Muscle layer of duodenum (tissue), 2 donors: Measurements from ENCODE around the gene TSPAN14.

Source experiments
- H3K27ac ChIP-seq: one replicate; pipeline ENCODE4 v1.7.0; 2013; ENCODE audit warnings: mild to moderate bottlenecking, low read length
- H3K27me3 ChIP-seq: one replicate; pipeline ENCODE4 v1.7.0; 2013; ENCODE audit warnings: low read depth, mild to moderate bottlenecking, control low read depth, low read length
- H3K36me3 ChIP-seq, 2 donors: one replicate each; pipeline ENCODE4 v1.7.0; 2013; ENCODE audit warnings: low read length in 2 of 2, control low read depth in 1 of 2, mild to moderate bottlenecking in 1 of 2; ENCODE audit not compliant: insufficient read depth in 2 of 2, control insufficient read depth in 1 of 2
- H3K4me1 ChIP-seq, 2 donors: one replicate each; pipeline ENCODE4 v1.7.0; 2013; ENCODE audit warnings: low read length in 2 of 2, mild to moderate bottlenecking in 2 of 2, control low read depth in 1 of 2, moderate library complexity in 1 of 2; ENCODE audit not compliant: insufficient read depth in 2 of 2, control insufficient read depth in 1 of 2
- H3K4me3 ChIP-seq, 2 donors: one replicate each; pipeline ENCODE4 v1.7.0; 2013; ENCODE audit warnings: low read length in 2 of 2, low read depth in 1 of 2, mild to moderate bottlenecking in 1 of 2
- H3K9me3 ChIP-seq, 2 donors: one replicate each; pipeline ENCODE4 v1.7.0; 2013; ENCODE audit warnings: low read length in 2 of 2, control low read depth in 1 of 2, mild to moderate bottlenecking in 1 of 2; ENCODE audit not compliant: control insufficient read depth in 1 of 2
- donor health status: healthy.

Gene TSPAN14

DNA sequence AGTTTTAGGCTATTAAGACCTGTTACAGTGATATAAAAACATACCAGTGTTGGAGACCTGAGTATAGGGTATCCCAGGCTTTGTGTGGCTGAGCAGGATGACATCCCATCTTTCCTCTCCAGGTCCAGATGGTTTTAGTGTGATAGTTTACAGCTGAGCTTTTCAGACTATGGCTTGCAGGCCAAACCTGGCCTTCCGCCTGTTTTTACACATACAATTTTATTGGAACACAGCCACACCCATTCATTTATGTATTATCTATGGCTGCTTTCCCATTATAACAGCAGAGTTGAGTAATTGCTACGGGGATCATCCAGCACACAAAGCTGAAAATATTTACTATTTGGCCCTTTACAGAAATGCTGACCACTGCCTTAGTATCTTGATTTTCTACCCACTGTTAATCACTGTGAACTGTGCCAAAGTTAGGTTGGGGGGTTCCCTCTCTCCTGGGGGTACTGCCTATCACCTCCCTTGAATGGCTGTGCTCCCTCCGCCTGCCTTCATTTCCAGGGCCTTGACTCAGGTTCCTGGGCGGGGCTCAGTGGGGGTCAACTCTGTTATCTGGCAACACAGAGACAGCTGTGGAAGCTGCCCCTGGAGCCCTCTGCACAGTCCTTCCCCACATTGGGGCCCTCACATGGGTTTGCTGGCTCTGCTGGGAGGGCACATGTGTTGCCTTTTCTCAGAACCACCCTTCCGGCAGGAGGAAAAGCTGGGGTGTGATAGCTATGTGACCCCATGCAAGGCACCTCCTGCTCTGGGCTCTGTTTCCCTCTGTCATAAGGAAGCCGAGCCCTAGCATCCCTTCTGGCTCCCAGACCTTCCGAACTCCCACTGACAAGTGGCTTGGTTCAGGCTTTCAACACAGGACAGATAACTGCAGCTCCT, 43.3 kb downstream of the TSPAN14 start:
- Histone ChIP-seq H3K4me3 (peak overlapping the region in 1 of 2 donors; percentile 3), H3K36me3 (no peaks in the 10 kb centered on the region), H3K27me3 (no peaks in the 10 kb centered on the region), H3K4me1 (peaks cover 59 to 63% of the 10 kb centered on the region in 2 donors), H3K27ac (peak overlapping the region; percentile 91), H3K9me3 (no peaks in the 10 kb centered on the region)

DNA sequence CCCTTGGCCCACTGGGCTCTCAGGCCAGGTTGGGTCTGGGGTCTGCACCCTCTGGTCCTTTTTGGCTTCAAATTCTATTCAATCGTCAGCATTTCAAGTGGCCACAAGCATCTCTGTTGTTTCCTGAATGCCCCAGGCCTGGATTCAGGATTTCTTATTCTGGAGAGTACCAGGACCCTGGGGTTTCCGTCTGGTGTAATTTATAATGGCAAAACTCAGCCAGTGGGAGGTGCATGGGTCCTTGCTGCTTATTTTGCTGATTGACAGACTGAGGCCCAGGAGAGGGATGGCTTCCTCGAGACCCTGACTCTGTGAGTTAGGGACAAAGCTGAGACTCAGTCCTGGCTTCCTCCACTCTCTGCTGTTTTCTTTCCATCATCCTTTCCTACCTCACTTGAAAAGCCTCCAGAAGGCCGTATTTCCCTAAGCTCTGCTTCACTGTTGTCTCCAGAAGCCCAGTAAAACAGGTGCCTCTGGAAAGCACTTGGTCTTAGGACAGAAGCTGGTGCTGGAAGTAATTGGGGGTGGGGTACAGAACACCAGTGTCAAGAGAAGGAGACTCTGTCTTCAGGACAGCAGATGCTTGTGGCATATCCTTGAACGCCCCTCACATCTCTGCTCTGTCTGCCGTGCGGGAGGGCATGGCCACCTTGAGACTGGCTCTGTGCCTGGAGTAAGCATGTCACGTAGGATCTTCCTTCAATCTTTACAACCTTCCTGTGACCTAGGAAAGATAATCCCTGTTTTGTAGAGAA, 44.1 kb downstream of the TSPAN14 start:
- H3K36me3 ChIP-seq = no peaks in the 10 kb centered on the region
- no peaks in the 10 kb centered on the region for H3K27me3 ChIP-seq
- peaks cover 66 to 68% of the 10 kb centered on the region in 2 donors for H3K4me1 ChIP-seq
- H3K4me3 ChIP-seq = peak overlapping the region in 1 of 2 donors; percentile 3
- no peaks in the 10 kb centered on the region for H3K9me3 ChIP-seq
- peak overlapping the region; percentile 91 for H3K27ac ChIP-seq

DNA sequence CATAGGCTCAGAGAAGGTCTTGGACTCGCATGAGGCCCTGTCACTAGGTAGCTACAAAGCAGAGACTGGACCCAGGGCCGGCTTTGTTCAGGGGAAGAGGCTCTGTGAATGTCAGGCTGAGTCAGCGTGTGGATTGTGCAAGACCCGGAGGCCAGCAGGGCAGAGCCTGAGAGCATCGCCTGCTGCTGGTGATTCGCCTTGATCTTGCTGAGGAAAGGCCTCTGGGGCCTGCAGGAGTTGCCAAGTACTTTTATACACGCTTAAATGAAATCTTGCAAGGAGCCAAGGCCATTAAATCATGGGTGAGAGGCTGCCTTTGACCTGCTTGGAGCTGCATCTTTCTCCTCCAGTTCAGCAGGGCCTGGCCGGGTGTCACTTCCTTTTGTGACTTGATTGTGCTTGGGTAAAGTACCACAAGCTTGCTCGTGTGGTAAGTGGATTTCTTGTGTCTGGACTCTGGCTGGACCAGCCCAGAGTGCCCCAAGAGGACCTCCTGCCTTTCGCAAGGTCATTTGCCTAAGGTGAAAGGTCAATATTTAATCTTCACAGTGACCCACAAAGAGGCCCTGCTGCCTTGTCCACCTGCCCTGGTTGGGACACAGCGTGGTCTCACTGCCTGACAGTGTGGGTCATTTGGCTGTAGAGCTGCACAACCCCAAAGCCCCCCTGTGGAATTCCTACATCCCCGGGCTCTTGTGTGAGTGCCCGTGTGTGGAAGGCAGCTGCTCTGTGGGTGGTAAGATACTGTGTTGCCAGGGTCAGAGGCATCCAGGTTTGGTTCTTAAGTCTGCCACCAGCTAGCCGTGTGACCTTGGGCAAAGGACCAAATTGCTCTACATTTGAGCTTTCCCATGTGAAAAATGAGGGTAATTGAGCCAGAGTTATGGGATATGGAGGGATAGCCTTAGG, 45.0 kb downstream of the TSPAN14 start:
- Histone ChIP-seq H3K27me3 (no peaks in the 10 kb centered on the region), H3K36me3 (no peaks in the 10 kb centered on the region), H3K4me3 (peak overlapping the region in 1 of 2 donors; percentile 3), H3K27ac (peak overlapping the region; percentile 91), H3K9me3 (no peaks in the 10 kb centered on the region), H3K4me1 (peaks cover 66 to 68% of the 10 kb centered on the region in 2 donors)

DNA sequence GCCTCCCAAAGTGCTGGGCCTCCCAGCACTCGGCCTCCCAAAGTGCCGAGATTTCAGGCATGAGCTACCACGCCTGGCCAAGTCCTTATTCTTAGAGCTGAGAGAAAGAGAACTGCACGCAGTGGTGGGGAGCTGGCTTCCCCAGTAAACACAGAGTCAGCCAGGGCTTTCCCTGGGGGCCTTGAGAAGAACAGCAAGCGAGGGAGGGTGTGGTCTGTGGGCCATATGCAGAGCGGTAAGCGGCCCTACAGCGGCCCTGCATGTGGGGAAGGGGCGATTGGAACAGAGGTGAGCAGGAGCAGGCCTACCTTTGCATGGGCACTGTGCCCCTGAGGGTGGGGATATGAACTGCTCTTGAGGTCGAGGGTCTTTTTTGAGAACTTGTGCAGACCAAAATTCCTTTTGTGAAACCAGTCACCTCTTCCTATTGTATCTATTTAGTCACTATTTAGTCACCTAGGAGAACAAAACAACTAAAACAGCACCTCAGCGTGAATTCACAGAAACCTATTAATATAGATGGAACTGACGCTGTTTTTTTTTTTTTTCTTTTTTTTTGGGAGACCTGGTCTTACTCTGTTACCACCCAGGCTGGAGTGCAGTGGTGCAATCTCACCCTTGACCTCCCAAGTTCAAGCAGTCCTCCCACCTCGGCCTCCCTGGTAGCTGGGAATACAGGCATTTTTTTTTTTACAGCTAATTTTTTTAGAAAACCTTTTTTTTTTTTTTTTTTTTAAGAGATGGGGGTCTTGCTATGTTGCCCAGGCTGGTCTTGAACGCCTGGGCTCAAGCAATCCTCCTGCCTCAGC, 46.7 kb downstream of the TSPAN14 start:
- Histone ChIP-seq H3K9me3 (no peaks in the 10 kb centered on the region), H3K27ac (no peak overlapping the region), H3K27me3 (no peaks in the 10 kb centered on the region), H3K4me1 (peaks cover 72 to 76% of the 10 kb centered on the region in 2 donors), H3K4me3 (no peak overlapping the region), H3K36me3 (no peaks in the 10 kb centered on the region)

DNA sequence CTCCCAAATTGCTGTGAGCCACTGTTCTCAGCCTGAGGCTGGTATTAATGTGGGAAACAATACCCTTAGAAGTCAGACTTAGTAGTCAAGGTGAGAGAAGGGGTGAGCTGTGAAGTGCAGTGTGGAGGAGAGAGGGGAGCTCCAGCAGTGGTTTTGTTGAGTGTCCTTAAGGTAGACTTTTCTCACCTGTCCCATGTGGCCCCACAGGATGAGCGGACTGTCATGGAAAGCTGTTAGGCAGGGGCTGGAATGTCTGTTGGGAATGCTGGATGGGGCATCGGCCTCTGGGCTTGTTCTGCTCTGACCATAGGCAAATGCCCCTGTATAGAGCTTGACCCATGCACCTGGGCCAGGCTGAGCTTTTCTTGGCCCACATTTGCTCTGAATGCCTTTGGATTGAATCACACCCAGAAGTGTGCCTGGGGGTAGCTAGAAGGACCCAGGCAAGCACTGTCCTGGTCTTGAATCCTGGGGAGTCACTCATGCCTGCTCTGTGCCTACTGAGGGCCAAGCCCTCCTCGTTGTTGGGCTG, 47.3 kb downstream of the TSPAN14 start:
- peaks cover 72 to 82% of the 10 kb centered on the region in 2 donors for H3K4me1 ChIP-seq
- H3K27ac ChIP-seq = no peak overlapping the region
- no peak overlapping the region for H3K4me3 ChIP-seq
- no peaks in the 10 kb centered on the region for H3K27me3 ChIP-seq
- H3K36me3 ChIP-seq = no peaks in the 10 kb centered on the region
- H3K9me3 ChIP-seq = no peaks in the 10 kb centered on the region

DNA sequence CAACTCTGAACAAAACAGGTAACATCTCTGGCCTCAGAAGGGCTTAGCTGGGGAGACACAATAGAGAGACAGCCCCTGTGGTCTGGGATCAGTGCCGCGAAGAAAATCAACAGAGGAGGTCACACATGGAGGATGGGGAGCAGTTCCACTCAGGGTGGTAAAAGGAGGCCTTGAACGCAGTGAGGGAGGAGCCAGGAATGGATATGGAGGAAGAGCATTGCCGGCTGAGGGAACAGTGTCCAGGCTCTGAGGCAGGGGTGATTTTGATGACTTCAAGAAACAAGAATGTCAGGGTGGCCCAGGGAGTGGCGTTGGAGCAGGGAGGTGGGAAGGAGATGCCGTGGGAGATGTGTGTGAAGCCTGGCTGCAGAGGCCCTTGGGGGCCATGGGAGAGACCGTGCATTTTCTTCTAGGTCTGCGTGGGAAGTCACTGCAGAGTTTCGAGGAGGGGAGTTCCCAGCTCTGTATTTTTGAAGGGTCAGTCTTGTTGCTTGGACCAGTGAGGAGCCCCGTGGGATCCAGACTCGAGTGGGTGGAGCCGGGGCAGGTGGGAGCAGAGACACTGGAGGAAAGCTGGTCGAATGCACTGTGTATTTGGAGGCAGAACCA, 47.9 kb downstream of the TSPAN14 start:
- Histone ChIP-seq H3K27ac (no peak overlapping the region), H3K9me3 (no peaks in the 10 kb centered on the region), H3K36me3 (peaks cover 0 to 3% of the 10 kb centered on the region in 2 donors), H3K4me3 (no peak overlapping the region), H3K4me1 (peaks cover 71 to 79% of the 10 kb centered on the region in 2 donors), H3K27me3 (no peaks in the 10 kb centered on the region)

DNA sequence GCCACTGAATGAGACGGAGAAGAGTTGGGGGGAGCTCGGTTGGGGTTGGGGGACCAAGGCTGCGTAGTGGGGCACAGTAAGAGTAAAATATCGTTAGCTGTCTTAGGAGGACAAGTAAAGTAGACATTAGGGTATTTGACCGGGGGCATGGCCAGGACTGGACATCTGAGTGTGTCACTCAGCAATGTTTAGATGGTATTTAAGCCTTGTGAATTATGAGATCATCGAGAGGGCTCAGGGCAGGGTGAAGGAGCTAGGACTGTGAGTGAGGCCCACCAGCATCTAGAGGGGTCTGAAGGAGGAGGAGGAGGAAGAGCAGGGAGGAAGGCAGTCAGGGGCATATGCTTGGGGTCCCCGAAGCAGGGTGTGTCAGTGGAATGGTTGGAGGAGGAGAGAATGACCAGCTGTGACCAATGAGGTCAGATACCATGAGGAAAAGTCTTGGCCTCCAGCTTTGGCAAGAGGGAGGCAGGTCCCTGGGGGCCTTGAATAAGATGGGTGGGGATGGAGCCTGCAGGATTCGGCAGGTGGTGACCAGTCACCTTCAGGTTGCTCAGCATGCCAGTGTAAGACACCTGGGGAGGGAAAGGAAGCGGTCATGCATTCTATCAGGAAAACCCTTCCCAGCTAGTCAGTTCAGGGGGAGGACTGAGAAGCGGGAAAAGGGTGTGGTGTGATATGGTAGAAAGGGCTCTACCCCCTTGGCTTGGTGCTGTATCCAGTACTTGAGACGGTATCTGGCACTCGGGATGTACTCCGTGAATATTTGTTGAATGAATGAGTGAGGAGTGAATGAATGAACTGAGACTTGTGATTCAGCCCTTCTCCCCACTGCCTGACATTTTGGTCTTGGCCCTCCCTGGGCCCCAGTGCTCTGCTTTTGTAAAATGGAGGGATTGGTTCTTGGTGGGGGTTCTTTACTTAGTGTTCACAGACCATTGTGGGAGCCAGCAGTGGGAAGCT, 48.8 kb downstream of the TSPAN14 start:
- H3K9me3 ChIP-seq = no peaks in the 10 kb centered on the region
- H3K27me3 ChIP-seq = no peaks in the 10 kb centered on the region
- H3K27ac ChIP-seq = peak overlapping the region; percentile 48
- peaks cover 0 to 3% of the 10 kb centered on the region in 2 donors for H3K36me3 ChIP-seq
- H3K4me1 ChIP-seq = peaks cover 62 to 71% of the 10 kb centered on the region in 2 donors
- no peak overlapping the region for H3K4me3 ChIP-seq

DNA sequence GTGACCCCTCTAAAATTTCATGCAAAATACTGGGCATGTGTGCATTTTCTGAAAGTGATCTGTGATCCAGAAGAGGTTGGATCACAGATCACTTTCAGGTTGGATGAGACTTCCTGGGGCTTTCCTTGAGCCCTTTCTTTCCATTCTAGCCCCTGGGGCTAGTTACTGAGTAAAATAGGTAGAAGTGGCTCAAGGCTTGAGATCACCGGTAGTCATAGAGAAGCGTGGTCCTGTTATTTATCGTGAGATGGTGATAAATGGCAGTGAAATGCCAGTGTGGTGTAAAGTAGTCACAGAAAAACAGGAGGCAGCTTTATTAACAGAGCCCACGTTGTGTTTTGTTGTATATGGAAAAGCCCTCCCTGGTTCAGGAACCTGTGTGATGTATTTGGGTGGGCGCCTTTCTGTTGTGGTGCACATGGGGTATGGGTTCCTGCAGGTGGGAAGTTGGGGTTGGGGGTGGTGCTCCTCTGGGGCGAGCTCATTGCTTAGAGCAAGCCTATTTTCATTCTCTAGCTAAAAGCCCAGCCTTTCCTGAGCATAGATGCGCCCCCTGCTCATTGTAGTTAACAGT, 49.6 kb downstream of the TSPAN14 start:
- H3K4me3 ChIP-seq = no peak overlapping the region
- no peaks in the 10 kb centered on the region for H3K27me3 ChIP-seq
- peaks cover 0 to 5% of the 10 kb centered on the region in 2 donors for H3K36me3 ChIP-seq
- peak overlapping the region; percentile 52 for H3K27ac ChIP-seq
- peaks cover 54 to 63% of the 10 kb centered on the region in 2 donors for H3K4me1 ChIP-seq
- H3K9me3 ChIP-seq = no peaks in the 10 kb centered on the region
